HEK293 (cell line): ENCODE results near the gene ARHGAP10.

Experiments used
- CTCF ChIA-PET: fragments of 350-600 bp; formaldehyde crosslinking; extraction: SDS; loops from one replicate; lab custom pipeline; 2021; ENCODE audit warnings: antibody characterized with exemption; lab: Yijun Ruan, JAX
- POLR2A ChIA-PET: fragments of 300-600 bp; formaldehyde crosslinking; extraction: SDS; loops from one replicate; lab custom pipeline; 2020; ENCODE audit warnings: antibody characterized with exemption, inconsistent platforms; lab: Yijun Ruan, JAX
- H3K27ac ChIP-seq: fragments of 200-500 bp; sonication (Bioruptor generic); 2 replicates; pipeline ENCODE4 v1.5.1; 2014; ENCODE audit warnings: low read depth, low read length, control low read depth, inconsistent platforms; ENCODE audit errors: extremely low read depth
- H3K36me3 ChIP-seq, 2 experiments: fragments of 200-500 bp in 1 of 2; sonication (Bioruptor generic) in 1 of 2; 1 replicate in 1 of 2; 2 replicates in 1 of 2; pipeline ENCODE4 v1.5.1; 2014 to 2017; ENCODE audit warnings: inconsistent platforms in 2 of 2, low read length in 2 of 2; ENCODE audit not compliant: control insufficient read depth in 2 of 2, insufficient read depth in 1 of 2
- H3K4me1 ChIP-seq: fragments of 200-500 bp; sonication (Bioruptor generic); 2 replicates; pipeline ENCODE4 v1.5.1; 2014; ENCODE audit warnings: mild to moderate bottlenecking, low read length, inconsistent platforms; ENCODE audit not compliant: control insufficient read depth, insufficient read depth
- H3K4me3 ChIP-seq: 2 replicates; pipeline ENCODE4 v1.5.1; 2011; ENCODE audit warnings: low read depth, mild to moderate bottlenecking, control low read depth, low read length, moderate library complexity
- H3K9me3 ChIP-seq: fragments of 200-500 bp; sonication (Bioruptor generic); 2 replicates; pipeline ENCODE4 v1.5.1; 2014; ENCODE audit warnings: low read depth, low read length, inconsistent platforms; ENCODE audit not compliant: control insufficient read depth, insufficient read depth
- BCL11B ChIP-seq: fragments of 450-650 bp; formaldehyde crosslinking; IDR thresholded peaks from 2 replicates; pipeline ENCODE4 v1.5.1; 2016; ENCODE audit warnings: low read depth, missing biosample characterization, missing genetic modification characterization
- EGR2 ChIP-seq: fragments of 450-650 bp; formaldehyde crosslinking; IDR thresholded peaks from 2 replicates; pipeline ENCODE4 v1.5.1; 2016; ENCODE audit warnings: low read depth, missing biosample characterization, missing genetic modification characterization
- GLI2 ChIP-seq: fragments of 450-650 bp; formaldehyde crosslinking; IDR thresholded peaks from 2 replicates; pipeline ENCODE4; 2017; ENCODE audit warnings: missing biosample characterization, missing genetic modification characterization, low read depth, borderline replicate concordance
- KLF1 ChIP-seq: fragments of 450-650 bp; formaldehyde crosslinking; IDR thresholded peaks from 2 replicates; pipeline ENCODE4 v1.5.1; 2016; ENCODE audit warnings: missing biosample characterization, missing genetic modification characterization
- RBAK ChIP-seq: fragments of 450-650 bp; formaldehyde crosslinking; IDR thresholded peaks from 2 replicates; pipeline ENCODE4 v1.5.1; 2016; ENCODE audit warnings: missing biosample characterization, missing genetic modification characterization
- REPIN1 ChIP-seq: fragments of 450-650 bp; formaldehyde crosslinking; IDR thresholded peaks from 2 replicates; pipeline ENCODE4 v1.5.1; 2017; ENCODE audit warnings: missing biosample characterization, missing genetic modification characterization, low read depth
- SETDB1 ChIP-seq: IDR thresholded peaks from one replicate; pipeline ENCODE4 v1.6.1; 2017; ENCODE audit warnings: mild to moderate bottlenecking, low read length, moderate library complexity, mixed read lengths; ENCODE audit not compliant: insufficient read length
- ZBTB26 ChIP-seq: fragments of 450-650 bp; formaldehyde crosslinking; optimal IDR thresholded peaks from 2 replicates; pipeline ENCODE3; 2016; ENCODE audit warnings: missing biosample characterization, mild to moderate bottlenecking, missing genetic modification characterization
- ZFP37 ChIP-seq: fragments of 450-650 bp; formaldehyde crosslinking; IDR thresholded peaks from 2 replicates; pipeline ENCODE4 v1.5.1; 2016; ENCODE audit warnings: missing biosample characterization, missing genetic modification characterization
- ZNF112 ChIP-seq: fragments of 450-650 bp; formaldehyde crosslinking; IDR thresholded peaks from 2 replicates; pipeline ENCODE4 v1.5.0; 2017; ENCODE audit warnings: missing biosample characterization, missing genetic modification characterization
- ZNF146 ChIP-seq: fragments of 450-650 bp; formaldehyde crosslinking; IDR thresholded peaks from 2 replicates; pipeline ENCODE4 v1.5.1; 2016; ENCODE audit warnings: missing biosample characterization, missing genetic modification characterization
- ZNF16 ChIP-seq: fragments of 450-650 bp; formaldehyde crosslinking; IDR thresholded peaks from 2 replicates; pipeline ENCODE4 v1.5.1; 2016; ENCODE audit warnings: low read depth, missing biosample characterization, missing genetic modification characterization
- ZNF169 ChIP-seq: fragments of 450-650 bp; formaldehyde crosslinking; IDR thresholded peaks from 2 replicates; pipeline ENCODE4 v1.5.1; 2016; ENCODE audit warnings: missing biosample characterization, missing genetic modification characterization
- ZNF18 ChIP-seq: fragments of 450-650 bp; formaldehyde crosslinking; IDR thresholded peaks from 2 replicates; pipeline ENCODE4 v1.5.1; 2016; ENCODE audit warnings: missing biosample characterization, missing genetic modification characterization
- ZNF2 ChIP-seq: fragments of 450-650 bp; formaldehyde crosslinking; IDR thresholded peaks from 2 replicates; pipeline ENCODE4 v1.5.1; 2016; ENCODE audit warnings: missing biosample characterization, missing genetic modification characterization
- ZNF221 ChIP-seq: fragments of 450-650 bp; formaldehyde crosslinking; IDR thresholded peaks from 2 replicates; pipeline ENCODE4 v1.5.1; 2017; ENCODE audit warnings: missing biosample characterization, missing genetic modification characterization, borderline replicate concordance
- ZNF23 ChIP-seq: fragments of 450-650 bp; formaldehyde crosslinking; IDR thresholded peaks from 2 replicates; pipeline ENCODE4 v1.5.1; 2016; ENCODE audit warnings: missing biosample characterization, missing genetic modification characterization, borderline replicate concordance
- ZNF362 ChIP-seq: fragments of 450-650 bp; formaldehyde crosslinking; IDR thresholded peaks from 2 replicates; pipeline ENCODE4 v1.5.1; 2016; ENCODE audit warnings: missing biosample characterization, missing genetic modification characterization
- ZNF398 ChIP-seq: fragments of 450-650 bp; formaldehyde crosslinking; IDR thresholded peaks from 2 replicates; pipeline ENCODE4 v1.5.1; 2017; ENCODE audit warnings: missing biosample characterization, missing genetic modification characterization
- ZNF449 ChIP-seq: fragments of 450-650 bp; formaldehyde crosslinking; IDR thresholded peaks from 2 replicates; pipeline ENCODE4 v1.5.1; 2017; ENCODE audit warnings: missing biosample characterization, mild to moderate bottlenecking, missing genetic modification characterization, moderate library complexity
- ZNF48 ChIP-seq: fragments of 450-650 bp; formaldehyde crosslinking; IDR thresholded peaks from 2 replicates; pipeline ENCODE4 v1.5.1; 2016; ENCODE audit warnings: missing biosample characterization, missing genetic modification characterization
- ZNF548 ChIP-seq: fragments of 450-650 bp; formaldehyde crosslinking; IDR thresholded peaks from 2 replicates; pipeline ENCODE4 v1.5.1; 2016; ENCODE audit warnings: missing biosample characterization, missing genetic modification characterization
- ZNF596 ChIP-seq: fragments of 450-650 bp; IDR thresholded peaks from 2 replicates; pipeline ENCODE4 v1.5.0; 2018; ENCODE audit warnings: missing biosample characterization, mild to moderate bottlenecking, missing genetic modification characterization, moderate library complexity
- ZNF623 ChIP-seq: fragments of 450-650 bp; formaldehyde crosslinking; IDR thresholded peaks from 2 replicates; pipeline ENCODE4 v1.5.1; 2016; ENCODE audit warnings: missing biosample characterization, missing genetic modification characterization
- ZNF626 ChIP-seq: fragments of 450-650 bp; sonication (Bioruptor Pico); formaldehyde crosslinking; IDR thresholded peaks from 2 replicates; pipeline ENCODE4 v1.5.1; 2018; ENCODE audit warnings: missing biosample characterization, missing genetic modification characterization, inconsistent platforms
- ZNF777 ChIP-seq: fragments of 450-650 bp; formaldehyde crosslinking; IDR thresholded peaks from 2 replicates; pipeline ENCODE4 v1.5.1; 2017; ENCODE audit warnings: missing biosample characterization, missing genetic modification characterization, borderline replicate concordance
- ZNF791 ChIP-seq: fragments of 450-650 bp; formaldehyde crosslinking; IDR thresholded peaks from 2 replicates; pipeline ENCODE4 v1.5.1; 2016; ENCODE audit warnings: missing biosample characterization, missing genetic modification characterization
- ZNF837 ChIP-seq: fragments of 450-650 bp; formaldehyde crosslinking; IDR thresholded peaks from 2 replicates; pipeline ENCODE4 v1.5.1; 2016; ENCODE audit warnings: missing biosample characterization, missing genetic modification characterization
- ZXDB ChIP-seq: fragments of 450-650 bp; formaldehyde crosslinking; IDR thresholded peaks from 2 replicates; pipeline ENCODE4 v1.5.1; 2016; ENCODE audit warnings: missing biosample characterization, missing genetic modification characterization

The ARHGAP10 gene

GRCh38 chr4:147975325-147975724 lies 243.4 kb downstream of the ARHGAP10 start:
- TF ChIP-seq REPIN1 (tag by site-specific recombination) (no peak), ZNF18 (tag by site-specific recombination) (no peak), ZNF596 (no peak), RBAK (tag by site-specific recombination) (no peak), ZNF449 (tag by site-specific recombination) (no peak), ZXDB (tag by site-specific recombination) (no peak), ZNF791 (tag by site-specific recombination) (no peak), ZNF146 (no peak), ZFP37 (tag by site-specific recombination) (no peak), ZNF16 (no peak), ZNF548 (tag by site-specific recombination) (no peak), SETDB1 (no peak), ZNF221 (no peak), ZNF112 (no peak), ZNF623 (tag by site-specific recombination) (no peak), ZNF837 (tag by site-specific recombination) (no peak), ZNF48 (tag by site-specific recombination) (no peak), ZNF626 (tag by site-specific recombination) (no peak), ZNF777 (tag by site-specific recombination) (no peak), BCL11B (tag by site-specific recombination) (no peak)
- CTCF ChIA-PET, result interaction anchor here (0.6 kb wide), 1 partner anchor 758 kb away, joined by 3 read pairs; no protein-coding TSS in a partner anchor
- H3K9me3 ChIP-seq, result no peaks in the 10 kb centered on the region
- no peak overlapping the region for H3K27ac ChIP-seq
- H3K4me3 ChIP-seq, result no peak overlapping the region
- no peaks in the 10 kb centered on the region for H3K4me1 ChIP-seq
- peaks cover 0 to 8% of the 10 kb centered on the region in 2 experiments; a peak in 1 of 3 replicates for H3K36me3 ChIP-seq
- POLR2A ChIA-PET, result no interaction called here

GRCh38 chr4:147975933-147976928 lies 244.3 kb downstream of the ARHGAP10 start:
- CTCF ChIA-PET, result no interaction called here
- H3K27ac ChIP-seq, result no peak overlapping the region
- H3K9me3 ChIP-seq, result no peaks in the 10 kb centered on the region
- H3K4me1 ChIP-seq, result no peaks in the 10 kb centered on the region
- H3K36me3 ChIP-seq, result peaks cover 0 to 8% of the 10 kb centered on the region in 2 experiments; a peak in 1 of 3 replicates
- no peak overlapping the region for H3K4me3 ChIP-seq
- POLR2A ChIA-PET, result no interaction called here
- TF ChIP-seq ZNF2 (tag by site-specific recombination) (no peak), GLI2 (tag by site-specific recombination) (no peak), KLF1 (tag by site-specific recombination) (no peak), ZNF169 (tag by site-specific recombination) (no peak), ZNF23 (tag by site-specific recombination) (no peak), ZBTB26 (no peak), EGR2 (tag by site-specific recombination) (no peak), ZNF398 (tag by site-specific recombination) (no peak), ZNF362 (tag by site-specific recombination) (no peak)
